ENCODE measurements around the gene LRBA.

Gene LRBA

DNA sequence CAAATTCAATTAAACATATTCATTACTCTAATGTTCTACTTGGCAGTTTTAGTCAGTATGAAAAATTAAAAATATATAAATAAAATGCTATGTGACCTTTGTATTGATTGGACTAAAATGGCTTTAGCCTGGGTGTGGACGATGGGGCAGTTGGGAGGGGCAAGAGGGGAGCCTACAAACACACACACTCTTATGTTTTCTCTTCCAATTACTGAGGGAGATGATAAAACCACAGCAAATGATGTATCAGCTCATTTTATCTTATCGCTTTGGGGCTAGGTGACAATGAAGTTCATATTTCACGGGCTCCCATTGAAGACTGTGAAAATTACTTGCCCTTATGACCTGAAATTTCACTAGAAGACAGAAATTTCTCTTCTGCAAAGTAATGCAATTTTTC is 517.5 kb downstream of the LRBA start:
- DNase-seq (ENCODE audit: low spot score) = no peak

GRCh38 chr4:150495550-150495949 is 519.5 kb downstream of the LRBA start:
- no peak for DNase-seq (ENCODE audit: low spot score)

- no peak for DNase-seq (ENCODE audit: low spot score)
Observed at GRCh38 chr4:150493851-150494250, 521.2 kb downstream of the LRBA start.

DNA sequence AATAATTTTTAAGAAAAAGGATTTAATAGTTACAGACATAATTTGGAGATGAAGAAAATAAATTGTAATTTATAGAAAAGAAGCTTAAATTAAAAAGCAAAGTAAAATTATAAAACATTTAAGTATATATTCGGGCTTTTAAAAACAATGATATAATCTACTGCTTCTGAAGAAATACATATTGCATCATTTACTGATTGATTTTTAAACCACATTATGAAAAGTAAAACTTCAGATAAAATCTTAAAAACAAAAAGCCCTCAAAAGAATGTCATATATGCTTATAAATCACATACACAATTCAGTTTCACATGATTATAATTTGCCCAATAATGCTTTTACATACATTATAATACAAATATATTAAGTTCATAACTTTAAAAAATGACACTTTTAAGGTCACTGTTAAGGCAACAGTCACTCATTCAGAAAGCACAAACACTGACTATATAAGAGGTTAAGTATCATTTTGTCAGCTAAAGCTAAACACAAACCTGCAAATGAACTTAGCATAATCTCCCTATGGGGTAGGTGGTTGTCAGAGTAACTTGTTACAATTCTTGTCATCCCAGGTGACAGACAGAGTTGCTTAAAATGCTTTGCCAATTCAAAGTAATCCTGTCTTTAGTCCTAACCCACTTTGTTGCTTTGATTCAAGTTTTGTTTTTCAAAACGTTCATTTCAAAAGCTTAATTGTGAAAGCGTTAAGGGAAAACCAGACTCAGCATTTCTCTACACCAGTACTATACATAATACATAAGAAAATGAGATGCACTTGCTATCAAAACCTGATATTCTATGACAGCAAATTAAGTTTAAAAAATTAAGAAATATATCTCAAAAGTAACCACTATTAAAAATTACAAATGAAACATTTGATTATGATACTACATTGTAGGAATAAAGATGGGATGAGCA is 523.7 kb downstream of the LRBA start:
- DNase-seq (ENCODE audit: low spot score) = no peak

DNA sequence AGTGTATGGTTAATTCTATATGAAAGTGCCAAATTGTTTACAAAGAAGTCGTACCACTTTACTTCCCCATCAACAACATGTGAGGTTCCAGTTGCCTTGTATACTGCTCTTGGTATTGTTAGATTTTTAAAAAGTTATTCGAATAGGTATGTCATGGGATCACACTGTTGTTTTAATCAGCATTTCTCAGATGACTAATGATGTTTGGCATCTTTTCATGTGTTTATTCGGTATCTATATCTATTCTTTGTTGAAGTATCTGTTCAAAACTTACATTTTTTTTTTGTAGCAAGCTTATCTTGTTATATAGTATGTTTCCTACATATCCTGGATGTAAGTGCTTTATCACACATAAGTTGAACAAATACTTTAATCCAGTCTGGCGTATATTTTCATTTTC is 532.5 kb downstream of the LRBA start:
- DNase-seq (ENCODE audit: low spot score) = no peak

GRCh38 chr4:150479657-150480056 is 535.4 kb downstream of the LRBA start:
- no peak for DNase-seq (ENCODE audit: low spot score)

DNA sequence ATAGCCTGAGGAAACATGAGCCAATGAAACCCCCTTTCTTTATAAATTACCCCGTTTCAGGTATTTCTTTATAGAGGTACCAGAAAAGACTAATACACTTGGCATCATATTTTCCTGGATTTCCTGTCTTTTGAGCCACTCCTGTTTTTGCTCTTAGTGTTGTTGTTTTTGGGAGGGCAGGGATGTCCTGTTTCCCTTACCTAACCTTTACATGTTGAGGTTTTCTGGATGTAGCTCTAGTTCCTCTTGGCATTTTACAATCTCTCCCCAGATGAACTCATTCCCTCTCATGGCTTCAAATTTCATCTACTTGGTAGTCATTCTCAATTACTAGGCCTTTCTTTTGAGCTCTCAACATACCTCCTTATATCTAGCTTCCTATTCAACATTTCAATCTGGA is 537.2 kb downstream of the LRBA start:
- no peak for DNase-seq (ENCODE audit: low spot score)

- no peak for DNase-seq (ENCODE audit: low spot score)
Observed at GRCh38 chr4:150476776-150477175, 538.3 kb downstream of the LRBA start.

- DNase-seq (ENCODE audit: low spot score) = no peak
Observed at GRCh38 chr4:150475763-150476162, 539.3 kb downstream of the LRBA start.

GRCh38 chr4:150464523-150464922 is 550.6 kb downstream of the LRBA start:
- no peak for DNase-seq (ENCODE audit: low spot score)

DNA sequence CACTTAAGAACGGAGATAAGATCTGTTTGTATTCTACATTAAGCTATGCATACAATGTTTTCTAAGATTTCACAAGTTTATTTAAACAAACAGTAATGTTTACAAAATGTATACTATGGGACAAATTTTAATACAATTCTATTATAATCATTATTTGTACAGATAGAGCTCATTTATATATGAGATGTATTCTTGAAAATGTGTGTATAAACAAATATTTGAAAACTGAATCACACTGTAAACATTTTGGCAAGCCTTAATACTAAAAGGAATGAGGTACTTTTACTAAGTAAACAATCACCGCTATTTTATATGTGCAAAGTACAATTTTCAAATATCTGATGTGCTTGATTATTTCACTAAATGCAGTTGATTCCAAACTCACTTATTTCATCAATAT is 552.3 kb downstream of the LRBA start:
- DNase-seq (ENCODE audit: low spot score) = no peak

GRCh38 chr4:150461957-150462356 is 553.1 kb downstream of the LRBA start:
- DNase-seq (ENCODE audit: low spot score) = no peak

- no peak for DNase-seq (ENCODE audit: low spot score)
Observed at GRCh38 chr4:150457802-150458201, 557.3 kb downstream of the LRBA start.

GRCh38 chr4:150451883-150452282 is 563.2 kb downstream of the LRBA start:
- no peak for DNase-seq (ENCODE audit: low spot score)

- DNase-seq (ENCODE audit: low spot score) = no peak
Observed at GRCh38 chr4:150447356-150447755, 567.7 kb downstream of the LRBA start.

DNA sequence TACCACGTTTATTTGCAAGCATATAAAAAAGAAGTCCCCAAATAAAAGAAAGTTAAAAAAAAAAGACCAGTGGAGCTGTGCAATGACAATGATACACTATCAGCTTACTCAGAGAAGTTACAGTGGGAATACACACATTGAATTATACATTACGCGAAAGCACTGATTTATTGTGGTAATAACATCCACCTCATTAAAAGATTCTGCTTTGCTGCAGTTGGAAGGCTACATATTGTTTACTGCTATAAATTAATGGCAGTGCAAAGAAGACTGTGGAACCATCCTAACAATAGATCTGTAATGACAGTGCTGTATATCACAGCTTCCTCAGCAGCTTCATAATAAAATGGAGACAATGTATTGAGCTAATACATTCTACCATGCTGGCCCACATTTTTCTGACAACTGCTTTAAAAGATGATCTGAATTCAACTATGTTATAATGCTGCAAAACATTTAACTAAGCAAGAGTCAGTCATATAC is 575.6 kb downstream of the LRBA start:
- DNase-seq (ENCODE audit: low spot score) = no peak

- no peak for DNase-seq (ENCODE audit: low spot score)
Observed at GRCh38 chr4:150436598-150437370, 578.3 kb downstream of the LRBA start.

- no peak for DNase-seq (ENCODE audit: low spot score)
Observed at GRCh38 chr4:150431221-150431620, 583.9 kb downstream of the LRBA start.

DNA sequence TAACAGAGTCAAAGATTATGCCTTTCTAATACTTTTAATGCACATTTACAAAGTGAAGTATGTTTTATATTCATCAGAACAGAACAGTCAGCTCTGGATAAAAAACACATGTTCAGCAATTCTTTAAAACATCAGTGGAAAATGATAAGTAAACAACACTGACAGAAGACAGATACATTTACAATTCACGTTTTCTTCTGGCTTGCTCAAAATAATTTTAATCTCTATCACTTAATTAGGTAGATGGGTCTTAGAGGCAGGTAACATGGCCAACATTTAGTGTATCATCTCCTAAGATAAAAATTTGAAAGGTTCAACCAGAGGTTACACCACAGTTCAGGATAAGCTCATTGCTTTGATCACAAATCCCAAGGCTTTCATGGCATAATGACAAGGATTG is 589.9 kb downstream of the LRBA start:
- no peak for DNase-seq (ENCODE audit: low spot score)

DNA sequence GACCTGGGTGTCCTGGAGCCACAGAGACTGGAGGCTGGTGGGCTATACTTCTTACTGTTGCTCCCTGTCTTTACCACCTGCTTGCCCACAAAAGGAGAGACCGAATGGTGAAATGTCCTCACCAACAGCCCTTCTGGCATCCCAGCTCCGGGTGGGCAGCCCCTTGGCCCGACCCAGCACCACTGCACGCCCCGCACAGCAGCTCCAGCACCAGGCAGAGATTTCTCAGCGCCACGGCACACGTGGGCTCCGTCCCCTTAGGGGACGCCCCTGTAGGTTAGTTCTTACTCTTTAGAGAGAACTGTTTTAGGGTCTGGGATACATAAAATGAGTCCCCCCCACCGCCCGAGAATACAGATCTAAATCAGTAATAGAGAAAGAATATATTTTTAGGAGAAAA is 591.6 kb downstream of the LRBA start:
- DNase-seq (ENCODE audit: low spot score) = no peak

DNA sequence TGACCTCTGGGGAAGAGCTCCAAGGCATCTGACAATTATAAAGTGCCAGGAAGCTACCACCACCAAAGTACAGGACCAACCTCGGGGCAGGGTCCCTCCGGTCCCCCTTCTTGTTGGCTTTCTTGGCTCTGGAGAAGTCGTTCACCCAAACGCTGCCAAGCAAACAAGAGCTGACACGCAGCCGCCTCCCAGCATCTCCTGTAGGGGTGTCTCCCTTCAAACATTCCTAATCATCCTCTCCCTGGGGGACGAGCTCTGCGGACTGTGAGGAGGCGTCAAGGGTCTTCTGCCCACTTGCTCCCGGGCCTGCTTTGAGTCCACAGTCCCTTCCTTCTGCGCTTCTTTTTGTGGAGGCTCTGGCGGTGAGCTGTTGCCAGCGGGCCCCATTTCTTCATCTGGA is 592.0 kb downstream of the LRBA start:
- no peak for DNase-seq (ENCODE audit: low spot score)

DNA sequence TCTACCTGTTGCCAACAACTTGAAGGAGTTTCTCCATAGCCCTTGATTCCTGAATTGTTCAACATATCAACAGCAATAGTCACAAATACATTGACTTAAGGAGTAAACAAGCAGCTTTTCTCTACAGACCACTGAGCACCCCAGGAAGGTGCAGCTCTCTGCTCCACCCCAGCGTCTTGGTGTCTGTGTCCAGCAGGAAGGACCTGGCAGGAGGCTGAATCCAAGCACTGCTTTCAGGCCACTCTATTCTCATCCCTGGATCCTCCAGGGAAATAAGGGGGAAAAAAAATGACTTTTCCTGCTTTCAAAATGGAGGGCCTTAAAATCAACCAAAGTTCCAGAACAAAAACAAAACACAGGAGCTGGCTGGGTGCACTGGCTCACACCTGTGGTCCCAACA is 593.5 kb downstream of the LRBA start:
- no peak for DNase-seq (ENCODE audit: low spot score)

DNA sequence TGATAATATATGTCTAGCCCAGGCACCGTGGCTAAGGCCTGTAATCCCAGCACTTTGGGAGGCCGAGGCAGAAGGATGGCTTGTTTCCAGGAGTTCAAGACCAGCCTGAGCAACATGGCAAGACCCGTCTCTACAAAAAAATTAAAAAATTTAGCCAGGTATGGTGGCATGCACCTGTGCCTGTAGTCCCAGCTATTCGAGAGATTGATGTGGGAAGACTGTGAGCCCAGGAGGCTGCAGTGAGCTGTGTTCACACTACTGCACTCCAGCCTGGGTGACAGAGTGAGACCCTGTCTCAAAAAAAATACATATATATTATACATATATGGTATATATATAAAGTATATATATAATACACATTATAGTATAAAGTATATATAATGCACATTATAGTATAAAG is 595.1 kb downstream of the LRBA start:
- DNase-seq (ENCODE audit: low spot score) = no peak
